Measurements from ENCODE around the gene TLL1.

TLL1 gene

DNA sequence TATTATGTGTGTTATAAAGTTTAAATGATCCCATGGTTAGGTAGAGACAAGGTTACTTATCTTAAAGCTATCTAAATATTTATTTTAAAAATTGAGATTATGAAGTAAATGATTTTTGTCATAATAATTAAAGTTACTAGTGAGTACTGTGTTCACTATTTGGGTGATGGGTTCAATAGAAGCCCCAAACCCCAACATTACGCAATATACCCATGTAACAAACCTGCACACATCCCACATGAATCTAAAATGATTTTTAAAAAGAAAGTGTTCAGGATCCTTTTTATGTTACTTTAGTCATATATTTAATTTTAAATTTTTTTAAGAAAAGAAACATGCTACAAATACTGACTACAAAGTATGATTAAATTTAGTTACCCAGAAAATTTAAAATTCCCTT is 193.9 kb downstream of the TLL1 start:
- DNase-seq = no peak

DNA sequence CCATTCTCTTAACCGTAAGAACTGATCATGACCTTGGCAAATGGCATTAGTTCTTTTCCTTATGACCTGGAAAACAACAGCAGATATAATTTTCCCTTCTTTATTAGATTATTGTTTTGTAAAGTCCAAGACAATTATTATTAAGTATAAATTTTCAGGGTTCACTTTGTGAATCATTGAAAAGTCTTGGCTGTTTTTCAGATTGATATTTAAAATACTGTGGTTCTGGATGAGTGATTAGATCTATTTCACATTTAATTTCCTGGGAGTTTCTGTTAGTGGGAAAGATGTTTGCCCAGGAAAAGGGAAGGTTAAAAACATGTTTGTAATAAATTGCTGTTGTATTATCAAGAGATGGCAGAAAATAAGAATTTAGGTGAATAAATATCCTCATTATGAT is 194.9 kb downstream of the TLL1 start:
- no peak for DNase-seq

DNA sequence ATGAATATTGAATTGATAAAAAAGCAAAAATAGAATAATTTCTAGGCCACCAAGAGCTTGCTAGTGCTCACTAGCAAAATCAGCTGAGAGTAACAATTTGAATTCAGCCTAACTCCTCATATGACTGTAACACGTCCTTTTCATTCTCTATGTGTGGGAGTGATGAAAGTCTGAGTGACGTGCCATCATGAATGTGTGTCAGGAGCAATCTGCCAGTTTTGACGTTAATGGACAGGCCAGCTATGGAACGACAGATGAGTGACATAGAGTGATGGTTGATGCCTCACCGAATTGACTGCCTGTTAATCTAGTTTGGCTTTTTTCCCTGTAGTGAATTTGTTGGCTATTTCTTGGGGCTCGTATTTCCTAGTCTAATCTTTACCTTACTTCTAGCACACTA is 200.7 kb downstream of the TLL1 start:
- DNase-seq = no peak

DNA sequence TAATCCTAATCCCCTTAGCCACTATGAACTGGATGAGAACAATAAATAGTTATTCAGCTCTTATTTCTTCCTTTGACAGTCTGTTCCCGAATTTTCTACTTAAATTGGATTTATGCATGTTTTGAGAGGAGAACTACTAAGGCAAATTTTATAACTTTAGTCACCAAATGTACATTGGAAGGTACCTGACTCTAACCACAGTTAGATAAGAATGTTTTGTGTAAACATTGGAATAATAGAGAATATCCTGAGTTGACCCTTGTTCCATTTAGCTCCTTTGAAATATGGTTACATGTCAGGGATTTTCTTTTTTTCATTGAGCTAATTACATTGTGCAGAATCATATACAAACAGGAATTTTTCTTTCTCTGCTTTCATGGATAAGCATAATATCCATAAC is 202.6 kb downstream of the TLL1 start:
- DNase-seq = no peak

DNA sequence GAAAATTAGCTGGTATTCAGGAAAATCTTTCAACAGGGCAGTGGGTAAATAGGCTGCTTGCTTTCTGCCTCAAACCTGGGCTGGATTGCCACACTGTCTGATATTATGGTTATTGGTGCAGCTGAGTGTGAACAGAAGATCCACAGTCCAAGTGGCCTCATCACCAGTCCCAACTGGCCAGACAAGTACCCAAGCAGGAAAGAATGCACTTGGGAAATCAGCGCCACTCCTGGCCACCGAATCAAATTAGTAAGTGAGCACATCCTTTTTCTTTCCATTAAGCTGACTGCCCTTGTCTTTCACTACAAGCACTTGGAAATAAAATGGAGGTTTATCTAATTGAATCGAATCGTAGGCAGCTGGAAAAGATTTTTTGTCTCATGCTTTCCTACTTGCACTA is 204.7 kb downstream of the TLL1 start:
- no peak for DNase-seq

DNA sequence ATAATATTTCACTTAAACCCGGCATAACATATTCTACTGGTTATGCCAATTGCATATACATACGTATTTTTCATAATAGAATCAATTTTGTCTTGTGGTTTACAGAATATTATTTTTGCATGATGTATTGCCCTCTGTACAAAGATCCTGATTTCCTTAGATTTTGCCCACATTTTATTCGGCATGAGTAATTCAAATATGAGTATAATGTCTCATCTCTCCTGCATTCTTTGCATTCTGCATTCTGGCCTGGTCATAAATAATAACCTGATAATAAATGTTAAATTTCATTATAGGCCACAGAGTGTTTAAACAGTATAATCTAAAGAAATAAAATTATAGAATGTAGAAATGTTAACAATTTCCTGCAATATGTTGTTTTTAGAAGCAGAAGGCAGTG is 205.3 kb downstream of the TLL1 start:
- no peak for DNase-seq

DNA sequence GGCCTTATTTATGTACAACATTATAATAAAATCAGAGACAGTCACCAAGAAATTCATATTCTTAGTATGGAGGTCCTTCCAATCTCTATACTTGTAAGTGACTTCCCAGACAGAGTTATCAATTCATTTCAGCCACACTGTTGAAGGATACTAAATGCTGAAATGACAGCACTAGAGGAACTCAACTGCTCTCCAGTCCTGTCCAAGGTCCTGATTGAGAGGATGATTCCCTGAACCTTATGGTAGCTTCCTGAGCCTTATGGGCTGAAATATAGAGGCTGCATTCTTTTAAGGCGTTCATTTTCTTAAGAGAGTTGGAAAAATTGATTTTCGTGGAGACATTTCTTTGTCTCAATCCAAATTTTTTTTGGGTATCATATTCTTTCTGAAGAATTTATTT is 205.9 kb downstream of the TLL1 start:
- DNase-seq = no peak

DNA sequence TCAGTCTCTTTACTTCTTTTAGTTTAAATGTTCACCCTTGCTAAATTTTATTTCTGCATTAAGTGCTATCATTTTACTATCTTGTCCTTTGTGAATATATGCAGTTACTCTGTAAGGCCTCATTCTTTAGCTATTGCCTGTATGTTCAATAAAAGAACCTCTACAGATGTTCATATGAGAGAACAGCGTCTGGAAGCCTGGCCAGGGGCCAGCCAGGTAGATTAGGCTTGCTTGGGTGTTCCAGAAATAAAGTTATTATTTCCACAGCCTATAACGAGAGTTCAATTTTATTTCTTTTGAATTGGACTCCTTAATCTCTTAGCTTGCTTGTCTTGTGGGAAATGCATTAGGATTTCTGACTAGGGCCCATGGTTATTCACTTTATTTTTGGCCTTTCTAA is 214.5 kb downstream of the TLL1 start:
- no peak for DNase-seq

DNA sequence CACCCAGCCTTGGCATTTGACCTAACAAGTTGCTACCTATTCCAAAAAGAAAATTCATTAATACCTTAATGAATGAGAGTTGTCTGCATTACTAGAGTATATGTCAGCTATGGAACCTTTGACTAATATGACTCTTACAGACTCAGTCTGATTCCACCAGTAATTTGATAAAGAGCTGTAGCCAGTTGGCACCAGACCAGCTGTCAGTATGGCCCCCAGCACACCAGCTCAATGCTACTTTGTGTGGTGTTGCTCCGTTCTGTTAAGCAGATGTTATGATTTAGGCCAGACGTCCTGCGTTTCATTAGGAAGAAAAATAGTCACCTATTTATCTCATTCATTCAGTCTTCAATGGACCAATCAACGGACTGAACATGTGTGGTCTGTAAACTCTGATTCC is 215.5 kb downstream of the TLL1 start:
- no peak for DNase-seq

DNA sequence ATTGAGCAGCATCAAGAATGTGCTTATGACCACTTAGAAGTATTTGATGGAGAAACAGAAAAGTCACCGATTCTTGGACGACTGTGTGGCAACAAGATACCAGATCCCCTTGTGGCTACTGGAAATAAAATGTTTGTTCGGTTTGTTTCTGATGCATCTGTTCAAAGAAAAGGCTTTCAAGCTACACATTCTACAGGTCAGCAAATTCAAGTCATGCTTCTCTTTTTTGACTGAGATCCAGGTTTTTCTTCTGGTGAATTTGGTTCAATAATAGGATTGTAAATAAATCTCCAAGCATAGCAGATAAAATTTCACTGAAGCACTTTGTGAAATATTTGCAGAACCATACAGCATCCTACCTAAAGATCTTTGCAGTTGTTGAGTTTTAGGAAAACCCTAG is 218.1 kb downstream of the TLL1 start:
- DNase-seq = peak; percentile 44

DNA sequence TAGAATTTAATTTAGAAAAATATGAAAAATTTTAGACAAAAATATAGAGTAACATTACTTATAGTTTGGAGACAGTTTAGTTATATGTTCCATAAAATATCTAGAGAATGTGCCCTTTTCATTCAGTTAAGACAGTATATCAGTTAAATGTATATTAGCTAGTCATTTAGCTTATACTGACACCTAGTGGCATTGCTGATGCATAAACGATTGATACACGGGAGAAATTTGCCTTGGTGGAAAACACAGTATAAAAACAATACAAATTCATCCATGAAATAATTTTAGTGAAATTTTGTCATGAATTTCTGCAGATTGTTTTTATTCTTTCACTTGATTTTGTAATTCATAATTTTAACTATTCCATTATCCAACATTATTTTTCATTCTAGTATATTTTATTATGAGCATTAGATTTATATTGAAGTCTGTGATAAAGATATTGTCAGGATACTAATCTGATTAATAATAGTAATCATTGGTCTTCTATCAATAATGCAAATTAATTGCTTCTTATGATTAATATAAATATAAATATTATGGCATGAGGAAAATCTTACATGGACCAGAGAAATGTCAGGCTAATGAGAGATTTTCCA is 219.0 kb downstream of the TLL1 start:
- peak; percentile 48 for DNase-seq

DNA sequence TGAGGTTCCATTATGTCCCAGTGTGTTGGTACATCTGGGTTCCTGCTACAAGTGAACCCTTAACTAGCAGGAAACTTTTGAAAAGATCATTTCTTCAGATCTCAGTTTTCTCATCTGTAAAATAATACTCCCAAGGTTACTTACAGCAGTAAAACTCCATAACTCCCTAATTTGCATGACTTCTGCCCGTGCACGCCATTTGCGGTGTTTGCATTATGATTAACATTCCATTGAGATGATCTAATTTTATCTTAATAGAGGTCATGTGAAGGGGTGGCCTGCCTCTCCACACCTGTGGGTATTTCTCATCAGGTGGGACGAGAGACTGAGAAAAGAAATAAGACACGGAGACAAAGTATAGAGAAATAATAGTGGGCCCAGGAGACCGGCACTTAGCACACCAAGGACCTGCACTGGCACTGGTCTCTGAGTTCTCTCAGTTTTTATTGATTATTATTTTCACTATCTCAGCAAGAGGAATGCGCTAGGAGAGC is 219.8 kb downstream of the TLL1 start:
- no peak for DNase-seq

DNA sequence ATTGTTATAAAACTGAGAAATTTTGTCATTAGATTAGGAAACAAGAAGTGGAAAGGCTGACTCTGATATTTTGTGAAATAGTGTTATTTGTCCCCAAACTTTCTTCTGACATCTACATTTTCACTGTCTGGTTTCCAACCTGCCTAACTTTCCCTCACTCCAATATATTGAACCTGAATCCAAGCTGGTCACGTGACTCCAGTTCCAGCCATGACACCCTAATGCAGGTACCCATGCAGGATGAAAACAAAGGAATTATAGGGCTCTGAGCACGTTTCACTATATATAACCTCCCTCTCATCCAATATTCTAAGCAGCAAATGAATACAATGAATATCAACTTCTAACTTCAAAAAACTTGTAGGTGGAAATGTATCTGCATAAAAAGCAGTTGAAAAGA is 231.6 kb downstream of the TLL1 start:
- no peak for DNase-seq

DNA sequence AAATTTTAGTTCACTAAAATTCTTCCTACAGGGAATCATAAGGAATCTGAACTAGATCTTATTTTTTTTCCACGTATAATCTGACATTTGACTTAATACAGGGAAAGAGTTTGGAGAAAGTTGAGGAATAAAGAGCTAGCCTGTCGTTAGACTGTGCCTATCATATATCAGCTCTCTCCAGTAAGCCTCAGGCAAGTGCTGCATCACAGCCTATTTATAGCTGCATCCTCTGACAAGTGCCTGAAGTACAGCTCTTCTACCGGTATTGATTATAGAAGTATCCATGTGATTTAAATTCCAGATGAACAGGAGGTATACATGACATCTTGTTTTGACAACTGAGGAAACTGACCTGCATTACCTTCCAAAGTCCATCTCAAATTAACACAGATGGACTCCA is 248.9 kb downstream of the TLL1 start:
- no peak for DNase-seq

DNA sequence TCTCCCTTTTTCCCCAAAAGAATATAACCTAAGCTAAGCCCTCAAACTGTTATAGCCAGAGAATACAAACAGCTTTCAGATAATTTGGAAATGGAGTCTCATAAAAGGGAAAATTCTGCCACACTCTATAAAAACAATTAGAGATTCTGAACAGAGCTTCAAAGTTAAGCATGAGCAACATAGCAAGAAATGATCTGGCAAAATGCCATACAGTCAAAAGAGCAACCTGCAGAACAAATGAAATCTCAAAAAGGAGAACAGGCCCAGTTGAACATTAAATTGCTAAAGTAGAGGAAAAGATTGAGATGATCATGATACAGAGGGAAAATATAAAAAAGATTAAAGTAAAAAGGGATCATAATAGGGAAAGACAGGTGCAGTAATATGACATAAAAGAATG is 250.5 kb downstream of the TLL1 start:
- no peak for DNase-seq

DNA sequence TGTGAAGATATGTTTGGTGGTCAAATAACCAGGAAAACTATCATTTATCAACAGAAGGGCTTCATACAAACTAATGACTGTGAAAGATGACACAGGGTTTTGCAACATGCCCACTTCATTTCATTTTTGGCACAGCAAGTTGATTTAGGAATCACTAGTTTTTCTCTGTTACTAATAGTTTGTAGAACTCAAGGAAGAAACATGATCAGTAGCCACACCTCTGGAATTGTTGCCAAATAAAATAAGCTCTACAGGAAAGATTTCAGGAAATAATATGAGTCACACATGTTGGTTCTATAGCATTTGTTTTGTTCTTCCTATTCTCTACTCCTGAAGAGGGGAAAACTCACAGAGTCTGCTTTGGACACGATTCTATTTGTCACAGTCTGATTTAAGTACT is 255.4 kb downstream of the TLL1 start:
- no peak for DNase-seq

DNA sequence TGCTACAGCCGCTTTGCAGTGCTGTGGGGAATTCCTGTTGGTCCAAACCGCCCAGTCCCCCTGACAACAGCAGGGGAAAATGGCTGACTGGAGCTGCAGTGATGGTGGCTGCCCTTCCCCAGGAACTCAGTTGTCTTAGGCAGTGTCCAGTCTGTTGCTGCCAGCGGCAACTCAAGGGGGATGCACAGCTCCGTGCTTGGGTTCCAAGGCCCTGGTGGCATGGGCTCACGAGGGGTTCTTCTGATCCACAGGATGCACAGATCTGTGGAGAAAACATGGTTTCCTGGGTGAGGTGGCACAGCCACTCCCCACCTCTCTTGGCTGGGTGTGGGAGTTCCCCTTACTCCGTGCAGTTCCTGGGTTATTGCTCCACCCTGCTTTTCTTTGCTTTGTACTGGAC is 261.2 kb downstream of the TLL1 start:
- DNase-seq = no peak

DNA sequence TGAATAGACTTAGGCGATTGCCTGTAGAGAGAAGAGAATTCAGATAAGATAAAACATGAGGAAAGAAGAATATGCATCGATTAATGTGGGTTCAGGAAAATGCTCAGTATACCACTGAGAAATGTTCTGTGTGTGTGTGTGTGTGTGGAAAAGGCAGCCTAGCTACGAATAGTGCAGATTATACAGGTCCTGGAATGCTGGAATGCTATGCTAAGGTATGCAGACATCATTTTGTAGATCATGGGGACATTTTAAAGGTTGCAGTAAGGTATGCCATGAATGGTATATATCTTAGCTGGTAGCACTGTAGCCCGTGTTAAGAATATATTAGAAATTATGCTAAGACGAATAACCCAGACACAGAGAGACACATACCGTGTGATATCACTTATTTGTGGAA is 267.9 kb downstream of the TLL1 start:
- no peak for DNase-seq

DNA sequence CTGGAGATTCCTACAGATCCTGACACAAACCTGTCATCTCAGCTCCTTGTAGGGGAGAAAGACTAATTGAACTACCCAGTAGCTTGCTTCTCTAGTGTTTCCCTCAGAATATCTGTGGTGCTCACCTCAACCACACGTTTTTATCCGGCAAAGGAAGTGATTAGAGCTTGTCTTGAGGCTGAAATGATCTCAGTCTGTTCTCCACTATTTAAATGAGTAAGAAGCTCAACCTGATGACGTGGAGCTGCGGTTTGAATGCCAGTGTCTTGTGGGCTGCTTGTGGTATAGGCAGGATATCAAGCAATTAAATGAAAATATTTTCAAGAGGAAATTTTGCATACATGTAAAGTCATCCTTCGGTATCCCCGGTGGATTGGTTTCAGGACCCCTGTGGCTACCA is 270.2 kb downstream of the TLL1 start:
- no peak for DNase-seq

DNA sequence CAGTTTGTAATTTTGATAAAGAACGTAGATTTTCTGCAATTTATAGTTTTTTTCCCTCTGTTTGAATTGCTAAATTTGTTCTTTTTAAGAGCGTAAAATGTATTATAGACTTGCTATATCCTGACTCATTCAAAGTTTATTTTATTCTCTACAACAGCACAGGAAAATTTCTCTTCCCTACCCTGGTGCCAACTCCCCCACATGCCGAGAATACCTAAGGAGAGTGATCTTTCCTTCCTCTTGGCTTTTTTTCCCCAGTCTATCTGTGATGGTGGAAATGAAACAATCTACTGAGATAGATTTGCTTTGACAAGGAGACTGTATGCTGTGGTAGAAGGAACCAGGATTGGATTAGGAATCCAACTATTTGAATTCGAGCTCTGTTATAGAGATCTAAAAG is 271.6 kb downstream of the TLL1 start:
- DNase-seq = no peak

DNA sequence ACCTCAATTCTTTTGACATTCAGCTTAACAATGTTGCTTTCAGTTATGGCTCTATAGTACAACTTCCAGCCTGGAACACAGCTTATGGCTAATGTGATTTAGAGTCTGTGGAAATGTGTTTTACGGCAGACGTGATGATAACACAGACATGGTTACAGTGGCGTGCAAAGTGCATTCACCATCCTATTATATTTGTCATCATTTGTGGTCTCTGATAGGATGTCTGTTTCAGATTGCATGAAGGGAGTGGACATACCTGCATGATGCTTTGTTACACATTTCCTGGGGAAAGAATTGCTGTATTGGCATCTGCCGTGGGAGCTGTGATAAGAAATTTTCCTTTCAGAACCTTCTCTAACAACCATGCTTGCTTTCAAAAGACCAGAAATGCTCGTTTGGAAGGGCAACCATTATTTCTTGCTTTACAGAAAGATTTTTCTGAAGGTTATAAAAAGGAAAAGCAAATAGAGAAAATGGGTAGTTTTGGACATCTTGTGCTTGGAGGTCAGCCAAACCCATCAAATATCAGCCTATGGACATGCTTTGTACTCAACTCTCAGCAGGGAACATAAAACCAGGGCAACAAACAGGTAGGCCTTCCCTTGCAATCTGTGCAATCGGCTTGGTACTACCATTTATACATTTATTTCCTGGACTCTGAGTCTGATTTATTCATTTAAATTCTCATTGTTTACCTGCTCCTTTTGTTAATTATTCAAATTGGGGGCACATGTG is 273.9 kb downstream of the TLL1 start:
- no peak for DNase-seq

Data from NCI-H748 treated with DMSO at 0.1 percent for 48 hours (cell line).